ENCODE results near the gene KATNA1.
A peak's percentile ranks its signal among the peaks of the same experiment; 100 is the strongest.
"Not testable (repeated sequence)": the region's sequence is repeated elsewhere in the genome, so short reads cannot be mapped to it uniquely, and the experiment has no call there.

The KATNA1 gene

DNA sequence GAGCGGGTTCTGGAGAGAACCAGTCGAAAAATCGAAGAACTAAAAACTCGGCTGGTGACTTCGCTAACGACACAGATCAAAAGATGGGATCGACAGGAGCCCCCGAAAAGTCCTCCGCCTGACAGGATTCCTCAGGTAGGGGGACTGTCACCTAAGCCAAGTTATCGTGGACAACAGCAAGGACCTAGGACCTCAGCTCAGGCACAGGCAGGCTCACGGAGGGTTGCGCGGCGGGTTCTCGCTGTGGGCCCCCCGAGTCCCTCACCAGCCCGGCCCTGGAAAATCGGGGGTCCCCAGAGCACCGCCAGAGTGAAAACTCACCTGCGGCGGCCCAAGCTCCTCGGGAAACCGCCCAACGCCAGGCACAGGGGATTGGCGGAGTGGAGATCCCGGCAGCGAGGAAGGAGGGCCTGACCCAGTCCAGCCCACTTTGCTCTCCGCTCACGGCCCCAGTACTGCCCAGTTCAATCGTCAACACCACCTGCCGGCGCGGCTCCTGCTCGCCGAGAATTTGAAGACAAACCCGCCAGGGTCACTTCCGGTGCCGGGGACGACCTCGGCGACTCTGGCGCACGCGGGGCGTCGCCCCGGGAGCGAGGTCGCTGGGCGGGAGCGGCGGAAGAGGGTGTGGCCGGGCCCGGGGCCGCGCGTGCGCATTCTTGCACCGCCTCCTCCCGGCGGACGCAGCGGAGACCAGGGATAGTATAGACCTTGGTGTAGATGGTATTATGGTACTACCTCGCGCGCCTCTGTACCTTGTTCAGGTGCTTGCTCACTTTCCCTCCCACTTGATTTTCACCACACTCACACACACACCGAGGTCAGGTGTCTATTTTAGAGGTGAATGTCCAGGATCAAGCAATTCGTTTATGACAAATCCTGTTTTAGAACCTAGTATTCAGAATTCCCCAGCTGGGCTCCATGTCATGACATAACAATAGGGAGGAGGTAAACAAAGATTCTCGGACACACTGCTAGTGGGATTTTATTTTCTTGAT, at the start of gene KATNA1:
KATNA1 (minus strand) TSS at position 567 of the 998 bp plus-strand sequence. CDS start 10,167 bp downstream, outside the sequence.
- DNase-seq (ENCODE audit: low read depth, low spot score) = peak; percentile 33

- no peak for DNase-seq (ENCODE audit: low read depth, low spot score)
Measured at GRCh38 chr6:149698175-149698574, 49.7 kb upstream of the KATNA1 start.

DNA sequence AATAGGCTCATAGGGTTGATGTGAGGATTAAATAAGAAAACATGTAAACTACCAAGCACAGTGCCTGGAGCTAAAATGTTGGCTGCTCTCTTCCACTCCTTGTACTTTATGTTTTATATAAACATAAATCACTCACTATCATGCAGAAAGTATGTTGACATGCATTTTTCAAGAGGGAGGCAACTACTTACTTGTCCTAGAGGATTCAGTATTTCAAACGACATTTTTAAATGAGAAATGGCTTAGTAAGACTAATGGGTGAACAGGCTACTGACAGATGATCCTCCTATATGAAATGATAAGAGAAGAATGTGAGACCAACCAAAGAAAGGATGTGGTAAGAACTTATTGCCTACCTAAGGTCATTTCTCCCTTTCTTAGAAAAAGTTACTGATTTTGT, 48.4 kb upstream of the KATNA1 start:
- DNase-seq (ENCODE audit: low read depth, low spot score) = no peak

GRCh38 chr6:149694921-149695320, 46.4 kb upstream of the KATNA1 start:
- no peak for DNase-seq (ENCODE audit: low read depth, low spot score)

DNA sequence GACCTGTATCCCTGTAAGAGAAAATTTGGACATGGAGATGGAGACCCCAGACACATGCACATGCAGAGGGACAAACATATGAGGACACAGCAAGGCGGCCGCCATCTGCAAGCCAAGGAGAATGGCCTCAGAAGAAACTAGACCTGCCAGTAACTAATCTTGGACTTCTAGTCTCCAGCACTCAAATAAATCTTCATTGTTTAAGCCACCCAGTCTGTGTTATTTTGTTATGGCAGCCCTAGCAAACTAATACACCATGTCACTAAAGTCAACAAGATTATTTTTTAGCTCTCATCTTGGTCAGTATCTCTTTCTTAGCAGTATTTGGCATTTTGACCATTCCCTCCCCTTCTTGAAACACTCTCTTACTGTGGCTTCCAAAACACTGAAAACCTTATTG, 42.7 kb upstream of the KATNA1 start:
- no peak for DNase-seq (ENCODE audit: low read depth, low spot score)

DNA sequence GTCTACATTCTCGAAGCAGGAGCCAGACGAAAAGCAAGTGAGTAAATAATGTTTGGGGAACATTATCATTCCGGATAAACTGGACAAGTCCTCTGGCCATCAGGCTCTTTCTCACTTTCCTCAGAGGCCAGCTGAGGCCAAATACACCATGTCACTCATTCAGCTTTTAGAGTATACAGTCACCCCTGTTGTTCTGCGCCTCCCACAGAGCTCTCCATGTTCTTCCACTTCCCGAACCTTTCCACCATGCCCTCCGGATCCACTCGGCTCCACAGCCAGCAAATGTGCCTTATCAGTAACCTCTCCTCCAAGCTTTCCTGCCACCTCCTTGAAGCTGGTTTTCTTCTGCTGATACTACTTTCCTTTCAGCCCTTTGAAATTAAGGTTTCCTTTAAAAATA, 37.7 kb upstream of the KATNA1 start:
- no peak for DNase-seq (ENCODE audit: low read depth, low spot score)

DNA sequence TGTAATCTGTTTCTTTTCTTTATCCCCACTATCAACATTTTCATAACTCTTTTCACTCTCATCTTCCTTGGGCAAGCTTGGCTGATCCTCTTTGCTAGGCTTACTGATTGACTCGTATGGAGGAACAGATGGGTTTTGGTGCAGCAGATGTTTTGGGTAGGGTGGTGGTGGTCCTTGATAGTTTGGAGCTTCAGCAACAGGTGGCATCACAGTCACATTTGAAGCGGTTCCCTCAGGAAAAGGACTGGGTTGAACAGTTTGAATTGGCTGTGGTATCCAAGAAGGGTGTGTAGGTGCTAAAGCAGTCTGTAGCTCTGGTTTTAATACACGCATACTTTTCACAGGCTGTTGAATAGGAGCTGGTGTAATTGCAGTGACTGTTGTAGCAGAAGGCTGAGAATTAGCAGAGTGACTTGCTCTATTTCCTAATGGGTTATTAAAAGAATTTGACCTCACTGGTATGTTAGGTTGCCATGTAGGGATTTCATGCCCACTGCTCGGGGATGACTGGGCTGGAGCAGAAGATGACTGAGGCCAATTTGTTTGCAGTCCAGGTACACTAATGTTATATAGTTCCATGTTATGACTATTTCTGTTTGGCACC, 34.8 kb upstream of the KATNA1 start:
- DNase-seq (ENCODE audit: low read depth, low spot score) = no peak

DNA sequence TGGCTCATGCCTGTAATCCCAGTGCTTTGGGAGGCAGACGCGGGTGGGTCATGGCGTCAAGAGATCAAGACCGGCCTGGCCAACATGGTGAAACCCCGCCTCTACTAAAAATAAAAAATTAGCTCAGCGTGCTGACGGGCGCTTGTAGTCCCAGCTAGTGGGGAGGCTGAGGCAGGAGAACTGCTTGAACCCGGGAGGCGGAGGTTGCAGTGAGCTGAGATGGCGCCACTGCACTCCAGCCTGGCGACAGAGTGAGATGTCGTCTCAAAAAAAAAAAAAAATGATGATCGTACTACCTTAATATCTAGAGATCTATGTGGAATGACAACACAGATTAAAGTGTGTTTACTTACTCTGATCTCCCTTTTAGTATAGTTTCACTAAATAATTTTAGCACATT, 33.3 kb upstream of the KATNA1 start:
- not testable (repeated sequence) for DNase-seq (ENCODE audit: low read depth, low spot score)

DNA sequence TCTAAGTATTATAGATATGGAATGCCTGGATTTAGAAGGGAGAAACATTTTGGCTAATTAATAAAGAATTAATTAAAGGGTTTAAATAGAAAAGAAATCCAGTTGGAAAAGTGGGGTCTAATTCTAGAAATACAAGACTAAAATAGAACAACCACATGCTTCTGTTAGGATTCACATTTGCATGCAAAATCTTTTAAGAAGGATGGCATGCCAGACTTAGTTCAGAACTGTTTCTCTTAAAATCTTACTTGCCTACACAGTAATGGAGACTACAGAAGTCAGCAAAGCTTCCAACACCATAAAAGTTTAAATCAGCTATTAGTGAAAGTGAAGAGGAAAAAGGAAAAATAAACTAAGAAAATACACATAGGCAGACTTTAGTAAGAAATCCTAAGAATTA, 32.7 kb upstream of the KATNA1 start:
- DNase-seq (ENCODE audit: low read depth, low spot score) = no peak

DNA sequence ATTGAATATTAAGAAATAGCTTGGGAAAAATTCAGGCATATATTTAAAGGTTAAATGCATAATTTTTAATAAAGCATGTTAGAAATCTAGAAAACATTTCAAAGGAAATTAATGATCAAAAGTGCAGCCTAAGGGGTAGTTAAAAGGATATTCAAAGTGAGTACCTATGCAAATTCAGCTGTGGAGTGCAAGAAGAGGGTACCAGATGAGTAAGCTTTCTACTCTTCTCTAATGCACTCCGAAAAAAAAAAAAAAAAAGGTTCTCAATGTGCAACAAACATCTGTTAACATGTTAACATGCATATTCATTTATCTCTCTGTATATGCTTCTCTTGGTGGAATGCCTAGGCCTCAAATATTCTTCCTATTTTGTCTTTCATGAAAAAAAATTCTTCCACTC, 32.0 kb upstream of the KATNA1 start:
- no peak for DNase-seq (ENCODE audit: low read depth, low spot score)

GRCh38 chr6:149672265-149672664, 23.8 kb upstream of the KATNA1 start:
- DNase-seq (ENCODE audit: low read depth, low spot score) = not testable (repeated sequence)

GRCh38 chr6:149660028-149660427, 11.5 kb upstream of the KATNA1 start:
- DNase-seq (ENCODE audit: low read depth, low spot score) = no peak

DNA sequence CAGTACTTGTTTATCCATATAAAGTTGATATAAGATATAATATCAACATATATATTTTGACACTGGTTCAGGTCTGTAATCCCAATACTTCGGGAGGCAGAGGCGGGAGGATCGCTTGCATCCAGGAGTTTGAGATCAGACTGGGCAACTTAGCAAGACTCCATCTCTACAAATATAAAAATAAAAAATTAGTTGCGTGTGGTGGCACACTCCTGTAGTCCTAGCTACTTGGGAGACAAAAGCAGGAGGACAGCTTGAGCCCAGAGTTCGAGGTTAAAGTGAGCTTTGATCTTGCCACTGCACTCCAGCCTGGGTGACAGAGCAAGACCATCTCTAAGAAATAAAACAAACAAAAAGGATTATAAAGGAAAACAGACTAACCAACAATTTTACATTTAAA, 8.9 kb upstream of the KATNA1 start:
- DNase-seq (ENCODE audit: low read depth, low spot score) = no peak

- no peak for DNase-seq (ENCODE audit: low read depth, low spot score)
Measured at GRCh38 chr6:149651056-149651455, 2.5 kb upstream of the KATNA1 start.

DNA sequence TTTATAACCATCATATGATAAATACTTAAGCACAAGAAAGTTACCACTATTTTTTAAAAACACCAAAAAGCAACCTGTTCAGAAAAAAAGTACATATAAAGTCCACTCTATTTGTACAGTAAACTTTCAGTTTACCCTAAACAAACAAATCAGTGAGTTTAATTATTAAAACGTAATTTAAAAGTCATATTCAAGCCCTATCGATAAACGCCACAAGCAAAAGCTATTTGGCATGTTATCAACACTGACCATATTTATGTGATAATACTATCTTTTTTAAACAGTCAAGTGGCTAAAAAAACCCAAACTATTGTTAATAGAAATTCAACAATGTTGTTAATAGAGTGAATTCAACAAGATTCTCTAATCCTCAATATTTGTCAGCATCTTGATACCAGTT, 1.9 kb downstream of the KATNA1 start:
- no peak for DNase-seq (ENCODE audit: low read depth, low spot score)

GRCh38 chr6:149642829-149643580, 5.5 kb downstream of the KATNA1 start:
- DNase-seq (ENCODE audit: low read depth, low spot score) = no peak

DNA sequence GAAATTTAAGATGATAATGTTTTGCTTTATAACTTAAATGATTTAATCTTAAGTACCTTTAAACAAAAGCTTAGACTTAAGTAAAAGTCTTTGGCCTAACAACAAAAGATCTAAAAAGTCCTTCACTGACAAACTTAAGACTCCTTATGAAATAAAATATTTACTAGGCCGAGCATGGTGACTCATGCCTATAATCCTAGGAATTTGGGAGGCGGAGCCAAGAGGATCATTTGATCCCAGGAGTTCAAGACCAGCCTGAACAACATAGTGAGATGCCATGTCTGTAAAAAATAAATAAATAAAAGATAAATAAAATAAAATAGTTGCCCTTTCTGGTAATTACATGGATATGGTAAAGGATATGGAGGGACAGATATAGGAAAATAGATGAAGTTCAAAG, 12.4 kb downstream of the KATNA1 start:
- DNase-seq (ENCODE audit: low read depth, low spot score) = no peak

DNA sequence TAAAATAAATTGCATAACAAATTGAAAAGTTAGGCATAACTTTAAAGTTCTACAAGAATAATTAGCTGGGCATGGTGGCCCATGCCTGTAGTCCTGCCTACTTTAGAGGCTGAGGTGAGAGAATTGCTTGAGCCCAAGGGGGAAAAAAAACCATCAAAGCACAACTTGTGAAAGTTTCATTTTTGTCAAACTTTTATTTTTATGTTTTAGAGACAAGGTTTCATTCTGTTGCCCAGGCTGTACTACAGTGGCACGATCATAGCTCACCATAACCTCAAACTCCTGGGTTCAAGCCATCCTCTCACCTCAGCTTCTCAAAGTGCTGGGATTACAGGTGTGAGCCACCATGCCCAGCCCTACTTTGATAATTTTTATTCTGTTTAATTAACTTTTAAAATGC, 14.2 kb downstream of the KATNA1 start:
- no peak for DNase-seq (ENCODE audit: low read depth, low spot score)

DNA sequence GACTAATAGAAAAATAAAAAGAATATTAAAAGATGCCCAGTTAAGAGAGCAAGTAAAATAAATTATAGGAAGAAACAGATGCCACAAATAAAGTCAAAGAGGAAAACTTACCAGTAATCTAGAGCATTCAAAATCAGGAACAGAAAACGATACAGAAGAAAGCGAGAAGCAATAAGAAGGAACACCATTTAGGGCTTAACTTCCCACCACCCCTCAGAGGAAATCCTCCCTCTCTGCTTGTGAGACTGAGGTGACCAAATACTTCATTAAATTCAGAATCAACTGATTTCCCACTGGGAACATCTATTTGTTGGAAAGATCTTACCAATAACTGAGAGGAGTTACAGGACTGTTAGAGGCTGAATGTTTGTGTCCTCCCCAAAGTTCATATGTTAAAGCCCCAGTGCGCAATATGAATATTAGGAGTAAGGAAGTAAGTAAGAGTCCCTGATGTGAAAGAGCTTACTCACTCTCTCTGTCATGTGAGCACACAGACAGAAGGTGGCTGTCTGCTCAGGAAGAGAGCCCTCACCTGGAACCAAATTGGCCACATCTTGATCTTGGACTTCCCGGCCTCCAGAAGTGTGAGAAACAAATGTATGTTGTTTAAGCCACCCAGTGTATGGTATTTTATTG, 19.5 kb downstream of the KATNA1 start:
- no peak for DNase-seq (ENCODE audit: low read depth, low spot score)

DNA sequence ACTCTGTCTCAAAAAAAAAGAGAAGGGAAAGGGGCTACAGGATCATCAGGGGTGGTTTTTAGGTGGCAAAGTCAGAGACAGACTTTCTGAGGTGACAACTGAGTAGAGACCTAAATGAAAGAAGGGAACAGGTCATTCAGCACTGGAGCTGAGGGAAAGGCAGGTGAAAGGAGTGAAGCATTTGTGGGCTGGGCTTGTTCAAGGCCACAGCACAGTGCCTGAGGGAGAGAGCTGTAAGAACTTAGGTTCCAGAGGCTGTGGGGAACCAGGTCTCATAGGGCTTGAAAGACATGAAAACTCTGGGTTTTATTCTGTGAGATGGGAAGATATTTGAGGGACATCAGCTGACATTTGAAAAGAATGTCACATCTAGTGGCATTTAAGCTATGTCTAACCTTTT, 20.8 kb downstream of the KATNA1 start:
- DNase-seq (ENCODE audit: low read depth, low spot score) = no peak

GRCh38 chr6:149615805-149616204, 32.7 kb downstream of the KATNA1 start:
- DNase-seq (ENCODE audit: low read depth, low spot score) = no peak

- DNase-seq (ENCODE audit: low read depth, low spot score) = no peak
Measured at GRCh38 chr6:149614337-149614736, 34.2 kb downstream of the KATNA1 start.

Measured in smooth muscle cell of the brain vasculature (primary cell).